Measurements from ENCODE around the gene PCNA.

Gene PCNA

GRCh38 chr20:5153612-5154542 is 34.1 kb upstream of the PCNA start:
- Histone ChIP-seq H3K27me3 (ENCODE audit: control insufficient read depth, insufficient read depth, low read length) (no peaks in the 10 kb centered on the region), H3K36me3 (ENCODE audit: control insufficient read depth, insufficient read depth, low read length) (no peaks in the 10 kb centered on the region), H3K79me2 (peaks cover 53% of the 10 kb centered on the region), H3K27ac (no peak overlapping the region), H3K4me2 (ENCODE audit: low read length) (no peak overlapping the region), H3K4me1 (peaks cover 14% of the 10 kb centered on the region), H3K9ac (no peak overlapping the region), H3K9me3 (ENCODE audit: control insufficient read depth, low read length) (no peaks in the 10 kb centered on the region), H2AFZ (no peak overlapping the region), H3K4me3 (ENCODE audit: low read depth, low read length) (no peak overlapping the region)
- TF ChIP-seq CTCF (IDR thresholded peaks at IDR 0.05) = no peak

GRCh38 chr20:5153152-5153467 is 33.4 kb upstream of the PCNA start:
- peaks cover 60% of the 10 kb centered on the region for H3K79me2 ChIP-seq
- H3K27me3 ChIP-seq (ENCODE audit: control insufficient read depth, insufficient read depth, low read length) = no peaks in the 10 kb centered on the region
- H3K9me3 ChIP-seq (ENCODE audit: control insufficient read depth, low read length) = no peaks in the 10 kb centered on the region
- no peak overlapping the region for H3K4me3 ChIP-seq (ENCODE audit: low read depth, low read length)
- no peak overlapping the region for H3K27ac ChIP-seq
- no peaks in the 10 kb centered on the region for H3K36me3 ChIP-seq (ENCODE audit: control insufficient read depth, insufficient read depth, low read length)
- peaks cover 14% of the 10 kb centered on the region for H3K4me1 ChIP-seq
- TF ChIP-seq CTCF (IDR thresholded peaks at IDR 0.05) = no peak
- no peak overlapping the region for H3K9ac ChIP-seq
- H2AFZ ChIP-seq = no peak overlapping the region
- H3K4me2 ChIP-seq (ENCODE audit: low read length) = no peak overlapping the region

GRCh38 chr20:5150226-5151076 is 30.7 kb upstream of the PCNA start:
- no peak overlapping the region for H3K4me2 ChIP-seq (ENCODE audit: low read length)
- peaks cover 67% of the 10 kb centered on the region for H3K79me2 ChIP-seq
- no peak for TF ChIP-seq CTCF (IDR thresholded peaks at IDR 0.05)
- H3K27me3 ChIP-seq (ENCODE audit: control insufficient read depth, insufficient read depth, low read length) = no peaks in the 10 kb centered on the region
- H3K36me3 ChIP-seq (ENCODE audit: control insufficient read depth, insufficient read depth, low read length) = no peaks in the 10 kb centered on the region
- no peak overlapping the region for H2AFZ ChIP-seq
- H3K4me3 ChIP-seq (ENCODE audit: low read depth, low read length) = no peak overlapping the region
- peaks cover 17% of the 10 kb centered on the region for H3K4me1 ChIP-seq
- no peak overlapping the region for H3K9ac ChIP-seq
- no peaks in the 10 kb centered on the region for H3K9me3 ChIP-seq (ENCODE audit: control insufficient read depth, low read length)
- peak overlapping the region; percentile 4 for H3K27ac ChIP-seq

- Histone ChIP-seq H3K4me2 (ENCODE audit: low read length) (no peak overlapping the region), H3K4me3 (ENCODE audit: low read depth, low read length) (no peak overlapping the region), H3K27ac (no peak overlapping the region), H3K9ac (no peak overlapping the region), H3K9me3 (ENCODE audit: control insufficient read depth, low read length) (no peaks in the 10 kb centered on the region), H3K79me2 (peaks cover 62% of the 10 kb centered on the region), H2AFZ (no peak overlapping the region), H3K27me3 (ENCODE audit: control insufficient read depth, insufficient read depth, low read length) (no peaks in the 10 kb centered on the region), H3K4me1 (peaks cover 16% of the 10 kb centered on the region), H3K36me3 (ENCODE audit: control insufficient read depth, insufficient read depth, low read length) (no peaks in the 10 kb centered on the region)
- TF ChIP-seq CTCF (IDR thresholded peaks at IDR 0.05) = no peak
These were observed 30.1 kb upstream of the PCNA start for GRCh38 chr20:5149892-5150225.

All from parathyroid adenoma (tissue), 2 donors.